ENCODE results near the gene FUZ.
"Not testable (repeated sequence)": the region's sequence is repeated elsewhere in the genome, so short reads cannot be mapped to it uniquely, and the experiment has no call there.

The FUZ gene

GRCh38 chr19:49830766-49831165 lies 17.7 kb upstream of the FUZ start:
- no peak for DNase-seq (ENCODE audit: low read depth)

GRCh38 chr19:49829721-49830120 lies 16.6 kb upstream of the FUZ start:
- no peak for DNase-seq (ENCODE audit: low read depth)

GRCh38 chr19:49829200-49829599 lies 16.1 kb upstream of the FUZ start:
- DNase-seq (ENCODE audit: low read depth) = no peak

DNA sequence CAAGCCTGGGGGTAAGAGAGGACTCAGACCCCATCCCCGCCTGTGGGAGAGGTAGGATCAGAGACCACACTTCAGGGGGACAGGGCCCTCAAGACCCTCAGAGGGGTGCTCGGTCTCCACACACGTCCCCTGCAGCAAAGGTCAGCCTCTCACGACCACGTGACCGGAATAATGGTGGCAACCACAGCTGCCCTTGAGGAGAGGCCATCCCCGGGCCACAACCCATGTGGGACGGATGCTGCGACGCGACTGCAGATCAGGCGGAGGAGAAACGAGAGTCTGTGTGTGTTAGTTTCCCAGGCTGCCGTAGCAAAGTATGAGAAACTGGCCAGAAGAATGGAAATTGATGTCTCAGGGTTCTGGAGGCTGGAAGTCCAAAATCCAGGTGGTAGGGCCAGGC lies 13.9 kb upstream of the FUZ start:
- DNase-seq (ENCODE audit: low read depth) = no peak

DNA sequence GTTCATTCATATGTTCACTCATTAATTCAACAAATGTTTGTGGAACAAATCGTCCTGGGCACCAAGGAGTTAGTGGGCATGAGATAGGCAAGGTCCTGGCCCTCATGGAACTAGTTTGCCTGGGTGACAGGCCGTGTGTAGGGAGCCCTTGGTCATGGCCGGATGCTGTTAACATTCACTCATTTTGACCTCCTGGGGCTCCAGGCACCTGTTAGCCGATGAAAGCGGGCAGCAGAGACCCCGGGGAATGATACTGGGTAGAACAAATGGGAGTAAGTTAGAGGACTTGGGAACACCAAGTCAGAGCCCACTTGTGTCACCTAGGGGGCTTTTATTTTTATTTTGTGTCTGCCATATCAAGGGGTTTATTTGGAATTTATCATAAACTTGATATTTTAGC lies 11.6 kb upstream of the FUZ start:
- no peak for DNase-seq (ENCODE audit: low read depth)

DNA sequence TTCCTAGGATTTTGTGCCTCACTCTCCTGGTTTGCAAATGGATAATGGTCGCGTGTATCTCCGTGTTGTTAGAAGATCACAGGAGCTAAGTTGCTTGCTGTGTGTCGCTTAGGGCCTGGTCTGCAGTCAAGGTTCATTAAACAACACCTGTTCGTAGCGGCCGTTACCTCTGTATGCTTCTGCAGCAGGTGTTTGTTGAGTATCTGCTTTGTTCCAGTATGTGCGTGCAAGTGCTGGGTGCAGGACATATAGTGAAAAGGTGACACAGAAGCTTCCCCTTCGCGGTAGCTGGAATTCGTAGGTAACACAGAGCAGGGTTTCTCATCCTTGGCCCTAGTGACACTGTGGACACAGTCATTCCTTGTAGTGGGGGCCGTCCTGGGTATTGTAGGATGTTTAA lies 10.4 kb upstream of the FUZ start:
- DNase-seq (ENCODE audit: low read depth) = no peak

DNA sequence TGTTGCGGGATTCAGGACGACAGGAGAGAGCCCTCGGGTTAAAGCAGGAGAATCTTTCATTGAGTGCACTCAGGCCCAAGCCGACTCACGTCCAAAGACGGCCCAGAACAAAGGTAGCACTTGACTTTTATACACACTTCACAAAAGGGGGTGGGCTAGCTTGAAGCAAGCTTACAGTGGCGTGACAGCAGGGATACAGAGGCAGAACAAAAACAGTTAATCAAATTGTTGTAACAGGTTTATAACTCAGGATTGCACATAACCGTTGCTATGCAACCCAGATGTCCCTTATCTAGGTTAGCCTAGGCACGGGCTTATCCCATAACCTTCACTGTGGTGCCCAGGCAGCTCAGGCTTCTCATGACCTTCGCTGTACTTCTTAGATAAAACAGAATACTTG lies 7.0 kb upstream of the FUZ start:
- no peak for DNase-seq (ENCODE audit: low read depth)

DNA sequence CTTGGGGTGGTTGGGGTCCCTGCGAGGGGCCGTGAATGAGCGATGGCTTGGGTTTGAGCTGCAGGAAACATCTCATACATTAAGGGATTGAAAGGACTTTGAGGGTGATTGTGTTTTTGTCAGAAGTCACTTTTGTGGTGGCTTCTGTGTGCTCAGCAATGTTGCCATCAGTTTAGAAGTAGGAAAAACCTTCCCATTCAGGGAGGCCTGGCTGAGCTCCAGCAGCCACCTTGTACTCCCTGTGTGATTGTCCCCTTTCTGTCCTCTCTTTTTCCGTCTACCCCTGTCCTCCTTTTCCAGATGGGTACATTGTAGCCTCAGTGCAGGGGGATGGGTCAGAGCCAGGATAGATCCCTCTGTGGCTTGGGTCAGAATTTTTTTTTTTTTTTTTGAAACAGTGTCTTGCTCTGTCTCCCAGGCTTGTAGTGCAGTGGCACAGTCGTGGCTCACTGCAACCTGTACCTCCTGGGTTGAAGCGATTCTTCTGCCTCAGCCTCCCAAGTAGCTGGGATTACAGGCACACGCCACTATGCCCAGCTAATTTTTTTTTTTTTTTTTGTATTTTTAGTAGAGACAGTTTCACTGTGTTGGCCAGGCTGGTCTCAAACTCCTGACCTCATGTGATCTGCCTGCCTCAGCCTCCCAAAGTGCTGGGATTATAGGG lies 6.5 kb upstream of the FUZ start:
- not testable (repeated sequence) for DNase-seq (ENCODE audit: low read depth)

GRCh38 chr19:49818649-49819370 lies 5.7 kb upstream of the FUZ start:
- no peak for DNase-seq (ENCODE audit: low read depth)

GRCh38 chr19:49817964-49818648 lies 5.0 kb upstream of the FUZ start, which contains the start of gene MED25:
MED25 (plus strand) TSS chr19:49818289; CDS start chr19:49818342, 53 bp downstream.
- peak; percentile 64 for DNase-seq (ENCODE audit: low read depth)

- no peak for DNase-seq (ENCODE audit: low read depth)
Observed at GRCh38 chr19:49816590-49816989, 3.5 kb upstream of the FUZ start.

- no peak for DNase-seq (ENCODE audit: low read depth)
Observed at GRCh38 chr19:49814010-49814409, 918 bp upstream of the FUZ start.

DNA sequence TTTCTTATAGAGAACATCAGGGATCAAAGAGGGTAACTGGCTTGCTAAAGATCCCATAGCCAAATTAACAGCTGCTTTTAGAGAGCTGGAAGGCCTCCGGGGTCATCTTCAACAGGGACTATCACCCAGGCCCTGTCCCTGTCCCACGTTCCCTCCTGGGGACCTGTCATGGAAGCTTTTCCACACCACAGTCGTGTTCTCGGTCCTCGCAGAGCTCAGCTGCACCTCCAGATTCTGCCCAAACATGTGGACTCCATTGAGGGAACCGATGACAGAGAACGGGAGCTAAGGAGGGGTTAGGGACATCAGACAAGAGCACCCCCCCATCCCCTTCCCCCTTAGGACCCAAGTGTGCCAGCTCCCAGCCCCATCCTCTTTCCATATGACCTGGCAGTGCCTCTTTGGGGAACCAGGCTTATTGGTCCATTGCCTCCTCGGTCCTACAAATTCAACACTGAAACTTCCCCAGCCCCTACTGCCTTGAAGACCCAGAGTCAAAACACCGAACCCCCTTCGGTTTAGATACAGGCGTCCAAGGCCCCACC lies 568 bp downstream of the FUZ start:
- no peak for DNase-seq (ENCODE audit: low read depth)

GRCh38 chr19:49811328-49811727 lies 1.8 kb downstream of the FUZ start:
- DNase-seq (ENCODE audit: low read depth) = no peak

- no peak for DNase-seq (ENCODE audit: low read depth)
Observed at GRCh38 chr19:49809941-49810389, 3.1 kb downstream of the FUZ start.

- DNase-seq (ENCODE audit: low read depth) = no peak
Observed at GRCh38 chr19:49809160-49809940, 3.7 kb downstream of the FUZ start.

DNA sequence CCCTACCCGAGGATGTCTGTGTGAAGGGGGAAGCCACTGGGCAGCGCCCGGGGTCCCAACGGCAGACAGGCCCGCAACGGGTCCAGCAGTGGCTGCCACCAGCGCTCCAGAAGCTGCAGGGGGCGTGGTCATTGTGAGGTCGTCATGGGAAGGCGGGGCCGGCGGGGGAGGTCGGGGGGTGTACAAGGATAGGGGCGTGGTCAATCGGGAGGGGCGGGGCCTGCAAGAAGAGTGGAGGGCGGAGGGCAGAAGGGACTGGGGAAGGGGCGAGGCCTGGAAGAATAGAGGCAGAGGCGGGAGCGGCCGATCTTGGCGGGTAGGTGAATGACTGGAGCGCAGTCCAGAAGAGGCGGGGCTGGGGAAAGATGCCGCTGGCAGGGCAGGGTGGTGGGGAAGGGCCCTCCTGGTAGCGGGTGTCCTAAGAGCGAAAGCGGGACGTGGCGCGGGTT lies 4.4 kb downstream of the FUZ start:
- peak; percentile 70 for DNase-seq (ENCODE audit: low read depth)

- DNase-seq (ENCODE audit: low read depth) = no peak
Observed at GRCh38 chr19:49807904-49808675, 5.0 kb downstream of the FUZ start.

- no peak for DNase-seq (ENCODE audit: low read depth)
Observed at GRCh38 chr19:49807058-49807903, 5.8 kb downstream of the FUZ start.

- no peak for DNase-seq (ENCODE audit: low read depth)
Observed at GRCh38 chr19:49806620-49806959, 6.5 kb downstream of the FUZ start.
